ENCODE measurements around the gene MGLL.

GRCh38 chr3:127784865-127785710 lies 37.2 kb downstream of the MGLL start:
- no peak for TF ChIP-seq CTCF (IDR thresholded peaks at IDR 0.05 in 8 of 11, conservative IDR thresholded peaks at IDR 0.05 in 3 of 11)
- no peak for TF ChIP-seq POLR2AphosphoS5 (IDR thresholded peaks at IDR 0.05)
- TF ChIP-seq POLR2A (IDR thresholded peaks at IDR 0.05): no peak
